Epithelial cell of proximal tubule (primary cell): ENCODE results near the gene KCNJ6. TPM values are rescaled to one million over a fixed set of nuclear protein-coding genes. Genes with fewer than 3 reads are reported as not detected.
A peak's percentile ranks its signal among the peaks of the same experiment; 100 is the strongest.

ENCODE experiments used
- DNase-seq: peaks from one replicate; pipeline ENCODE4 v3.0.0-alpha.2; 2011; ENCODE audit warnings: low read depth
- H3K4me3 ChIP-seq: 2 replicates; pipeline ENCODE4 v1.5.1; 2011; ENCODE audit warnings: low read depth, mild to moderate bottlenecking, low read length
- total RNA-seq: library from RNA; depleted of rRNA; stranded (reverse); fragments of >200 nt; gene quantifications from 2 replicates; pipeline ENCODE4 v1.2.3, GENCODE V29; 2015
- TF ChIP-seq, protein P1 (sequence below): conservative IDR thresholded peaks from 2 replicates; pipeline ENCODE4 v1.5.1; 2012; ENCODE audit warnings: low read depth, mild to moderate bottlenecking, low read length

Gene KCNJ6
- total RNA-seq, 1 donor from 2014 or later: under 0.01 TPM

DNA sequence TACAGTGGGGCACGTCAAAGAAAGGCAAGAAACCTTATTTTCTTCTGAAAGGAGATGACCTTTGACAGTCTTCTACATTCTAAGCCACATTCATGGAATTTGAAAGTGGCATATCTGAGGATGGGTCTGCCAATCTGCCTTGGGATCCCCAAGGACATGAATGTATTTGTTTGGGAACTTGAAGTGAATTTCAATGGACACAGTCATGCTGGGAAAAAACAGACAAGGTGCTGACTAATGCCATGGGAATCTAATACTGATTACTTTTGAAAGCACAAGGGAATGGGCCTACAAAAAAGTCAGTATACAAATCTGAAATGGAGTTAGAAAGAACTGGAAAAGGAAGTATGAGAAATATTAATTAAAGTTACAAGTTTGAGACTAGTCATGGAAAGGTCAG is 128.8 kb downstream of the KCNJ6 start:
- no peak overlapping the region for H3K4me3 ChIP-seq
- TF ChIP-seq, protein P1, sequence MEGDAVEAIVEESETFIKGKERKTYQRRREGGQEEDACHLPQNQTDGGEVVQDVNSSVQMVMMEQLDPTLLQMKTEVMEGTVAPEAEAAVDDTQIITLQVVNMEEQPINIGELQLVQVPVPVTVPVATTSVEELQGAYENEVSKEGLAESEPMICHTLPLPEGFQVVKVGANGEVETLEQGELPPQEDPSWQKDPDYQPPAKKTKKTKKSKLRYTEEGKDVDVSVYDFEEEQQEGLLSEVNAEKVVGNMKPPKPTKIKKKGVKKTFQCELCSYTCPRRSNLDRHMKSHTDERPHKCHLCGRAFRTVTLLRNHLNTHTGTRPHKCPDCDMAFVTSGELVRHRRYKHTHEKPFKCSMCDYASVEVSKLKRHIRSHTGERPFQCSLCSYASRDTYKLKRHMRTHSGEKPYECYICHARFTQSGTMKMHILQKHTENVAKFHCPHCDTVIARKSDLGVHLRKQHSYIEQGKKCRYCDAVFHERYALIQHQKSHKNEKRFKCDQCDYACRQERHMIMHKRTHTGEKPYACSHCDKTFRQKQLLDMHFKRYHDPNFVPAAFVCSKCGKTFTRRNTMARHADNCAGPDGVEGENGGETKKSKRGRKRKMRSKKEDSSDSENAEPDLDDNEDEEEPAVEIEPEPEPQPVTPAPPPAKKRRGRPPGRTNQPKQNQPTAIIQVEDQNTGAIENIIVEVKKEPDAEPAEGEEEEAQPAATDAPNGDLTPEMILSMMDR: no peak
- DNase-seq: peak; percentile 73

DNA sequence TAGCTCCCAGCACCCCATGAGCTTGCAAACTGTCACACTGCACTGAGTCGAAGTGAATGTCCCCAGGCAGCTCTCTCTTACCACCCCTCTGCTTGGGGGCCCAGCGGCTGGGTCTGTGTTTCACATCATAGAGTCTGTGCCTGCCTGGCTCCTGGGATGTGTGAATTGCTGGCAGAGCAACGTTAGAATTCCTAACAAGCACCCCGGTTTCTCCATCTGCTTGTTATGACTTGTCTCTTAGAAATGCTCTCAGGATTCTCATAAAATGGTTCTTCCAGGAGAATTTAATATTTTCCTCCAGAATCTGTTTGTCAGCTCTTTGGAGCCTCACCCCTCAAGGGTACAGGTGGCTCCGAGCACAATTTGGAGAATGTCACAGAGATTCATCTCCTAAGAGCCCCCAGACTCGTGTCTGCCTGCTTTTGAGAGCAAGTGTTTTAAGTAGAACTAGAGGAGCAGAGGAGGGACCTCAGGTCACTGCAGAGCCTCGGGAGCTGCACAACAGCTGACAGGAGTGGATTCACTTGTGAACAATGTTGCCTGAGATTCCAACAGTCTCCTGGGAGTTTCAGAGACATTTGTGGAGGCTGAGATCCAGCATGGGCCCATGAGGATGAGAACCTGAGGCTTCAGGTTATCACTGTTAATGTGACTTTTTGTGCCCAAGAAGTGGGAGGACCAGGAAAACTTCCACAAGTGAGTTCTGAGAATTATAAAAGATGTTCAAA is 131.5 kb downstream of the KCNJ6 start:
- DNase-seq: no peak
- no peak overlapping the region for H3K4me3 ChIP-seq
- TF ChIP-seq, protein P1: no peak

DNA sequence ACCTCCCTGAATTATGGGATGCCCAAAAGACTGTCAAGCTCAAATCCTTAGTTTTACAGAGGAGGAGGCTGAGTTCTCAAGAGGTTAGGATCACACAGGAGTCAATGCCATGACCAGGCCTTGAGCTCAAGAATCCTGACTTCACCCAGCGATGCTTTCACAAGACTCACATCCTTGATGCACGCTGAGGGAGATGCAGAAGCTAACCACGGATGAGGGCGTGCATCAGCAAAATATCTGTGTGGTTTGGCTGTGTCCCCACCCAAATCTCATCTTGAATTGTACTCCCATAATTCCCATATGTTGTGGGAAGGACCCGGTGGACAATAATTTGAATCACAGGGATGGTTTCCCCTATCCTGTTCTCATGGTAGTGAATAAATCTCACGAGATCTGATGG is 133.2 kb downstream of the KCNJ6 start:
- TF ChIP-seq, protein P1: no peak
- H3K4me3 ChIP-seq: no peak overlapping the region
- no peak for DNase-seq

DNA sequence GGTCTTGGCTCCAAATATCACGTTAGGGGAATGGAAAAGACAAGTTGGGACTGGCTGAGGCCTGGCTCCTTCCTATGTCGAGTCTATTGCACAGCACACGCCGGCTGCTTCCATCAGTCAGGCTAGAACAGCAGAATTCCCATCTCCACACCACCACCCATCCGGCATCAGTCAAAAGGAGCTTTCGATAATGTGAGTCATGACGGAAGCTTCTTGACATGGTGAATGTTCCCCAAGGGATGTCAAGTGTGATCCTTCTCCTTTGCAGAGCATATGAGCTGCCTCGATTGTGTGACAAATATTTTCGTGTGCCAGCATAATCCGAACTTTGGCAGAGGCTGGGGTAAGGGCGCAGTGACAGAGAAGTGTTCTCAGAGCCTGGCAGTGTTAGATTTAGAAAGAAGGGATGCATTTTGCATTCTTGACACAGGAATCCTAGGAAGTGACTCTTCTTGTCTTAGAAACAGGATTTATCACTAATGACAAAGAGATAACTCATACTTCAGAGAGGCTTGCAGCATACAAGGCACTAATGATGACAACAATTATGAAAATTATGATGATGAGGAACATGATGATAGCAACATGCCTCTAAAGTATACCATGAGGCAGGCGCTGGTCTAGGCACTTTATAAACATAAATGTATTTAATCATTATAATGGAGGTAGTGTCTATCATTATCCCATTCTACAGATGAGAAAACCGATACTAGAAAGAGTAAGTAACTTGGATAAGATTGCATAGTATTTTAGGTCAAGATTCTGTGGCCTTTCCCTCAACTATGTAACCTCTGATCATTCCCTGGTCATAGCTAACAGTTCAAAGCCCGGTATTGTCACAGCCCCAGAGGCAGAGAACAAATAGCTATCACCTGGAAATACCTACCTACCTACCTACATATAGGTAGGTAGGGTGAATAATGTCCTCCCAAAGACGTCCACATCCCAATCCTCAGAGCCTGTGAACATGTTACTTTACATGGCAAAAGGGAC is 135.0 kb downstream of the KCNJ6 start:
- DNase-seq: no peak
- TF ChIP-seq, protein P1: no peak

DNA sequence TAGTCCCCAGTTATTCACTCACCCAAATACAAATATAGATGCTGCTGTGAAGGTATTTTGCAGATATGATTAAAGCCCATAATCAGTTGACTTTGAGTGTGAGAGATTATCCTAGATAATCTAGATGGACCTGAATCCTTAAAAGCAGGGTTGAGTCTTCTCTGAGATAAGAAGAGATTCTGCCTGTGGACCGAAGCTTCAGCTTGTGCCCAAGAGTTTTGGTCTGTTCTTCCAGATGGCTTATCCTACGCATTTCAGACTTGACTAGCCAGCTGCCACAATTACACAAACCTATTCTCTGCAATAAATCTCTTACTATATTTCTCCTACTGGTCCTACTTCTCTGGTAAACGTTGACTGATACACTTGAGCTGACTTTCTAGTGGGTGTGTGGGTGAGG is 145.1 kb downstream of the KCNJ6 start:
- TF ChIP-seq, protein P1: no peak
- DNase-seq: no peak
- H3K4me3 ChIP-seq: no peak overlapping the region

More for the DNA sequence above, 135.0 kb downstream of the KCNJ6 start:
- no peak overlapping the region for H3K4me3 ChIP-seq

DNA sequence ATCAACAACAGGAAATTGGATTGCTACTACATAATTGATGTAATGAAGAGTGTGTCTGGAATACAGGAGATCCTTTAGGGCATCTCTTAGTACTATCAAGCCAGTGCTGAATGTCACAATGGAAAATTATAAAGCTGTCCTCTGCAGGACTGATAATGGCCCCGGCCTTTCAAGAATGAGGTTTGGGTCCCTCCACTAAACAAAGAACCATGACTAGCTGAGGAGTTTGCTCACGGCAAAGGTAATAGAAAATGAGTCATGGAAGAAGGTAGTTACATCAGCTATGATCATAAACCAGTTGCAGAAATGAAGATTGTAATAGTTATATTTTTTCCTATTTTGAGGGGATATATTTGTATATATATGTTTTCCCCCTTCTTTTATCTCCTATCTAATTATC is 145.8 kb downstream of the KCNJ6 start:
- TF ChIP-seq, protein P1: no peak
- DNase-seq: no peak
- H3K4me3 ChIP-seq: no peak overlapping the region
